ENCODE results near the gene WFDC5. TPM values are rescaled to one million over a fixed set of nuclear protein-coding genes. Genes with fewer than 3 reads are reported as not detected.
"Not testable (repeated sequence)": the region's sequence is repeated elsewhere in the genome, so short reads cannot be mapped to it uniquely, and the experiment has no call there.

WFDC5 gene, protein sequence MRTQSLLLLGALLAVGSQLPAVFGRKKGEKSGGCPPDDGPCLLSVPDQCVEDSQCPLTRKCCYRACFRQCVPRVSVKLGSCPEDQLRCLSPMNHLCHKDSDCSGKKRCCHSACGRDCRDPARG
- total RNA-seq (not detected), polyA plus RNA-seq (not detected)

DNA sequence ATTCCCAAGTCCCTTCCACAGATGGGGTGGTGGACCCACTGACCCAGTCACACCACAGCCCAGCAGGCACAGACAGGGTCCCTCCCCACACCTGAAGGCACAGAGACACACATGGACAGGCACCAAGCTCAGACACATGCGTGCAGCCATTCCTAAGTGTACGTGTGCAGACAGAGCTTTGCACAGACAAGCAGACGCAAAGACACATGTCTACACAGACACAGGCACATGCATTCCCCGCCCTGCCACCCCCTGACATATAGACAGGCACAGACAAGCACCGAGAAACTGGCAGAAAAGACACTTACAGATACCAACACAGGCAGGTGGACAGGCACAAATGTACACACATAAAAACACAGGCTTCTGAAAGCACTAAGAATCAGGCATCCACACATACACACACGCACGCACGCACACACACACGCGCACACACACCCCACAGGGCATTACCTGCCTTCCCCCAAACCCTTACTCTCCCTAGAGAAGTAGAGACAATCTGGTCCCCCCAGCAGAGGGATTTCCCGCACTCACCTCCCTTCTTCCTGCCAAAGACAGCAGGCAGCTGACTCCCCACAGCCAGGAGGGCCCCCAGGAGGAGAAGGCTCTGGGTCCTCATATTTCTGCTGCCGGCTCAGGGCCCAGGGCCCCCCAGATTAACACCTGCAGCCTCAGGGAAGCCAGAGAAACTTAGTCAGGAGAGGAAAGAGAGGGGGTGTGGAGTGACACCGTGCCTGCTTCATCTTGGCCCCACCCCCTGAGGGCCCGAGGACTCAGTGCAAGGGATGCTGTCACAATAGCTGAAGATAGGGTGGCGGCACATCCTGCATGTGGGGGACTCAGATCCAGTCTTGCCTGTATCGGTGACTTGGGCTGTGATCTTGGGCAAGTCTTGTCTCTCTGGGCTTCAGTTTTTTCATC, at the start of gene WFDC5:
WFDC5 (minus strand) TSS at position 710 of the 921 bp plus-strand sequence; CDS start at position 619, 91 bp downstream.
- no peaks in the 10 kb centered on the region for H3K4me1 ChIP-seq (ENCODE audit: control insufficient read depth, insufficient read depth, low read length, poor library complexity, severe bottlenecking)
- H3K36me3 ChIP-seq (ENCODE audit: control insufficient read depth, insufficient read depth, low read length), result no peaks in the 10 kb centered on the region
- H3K27ac Mint-ChIP-seq, result peak within 1 kb of the TSS in 1 of 3 donors; percentile 38
- H3K4me3 Mint-ChIP-seq, result peak within 1 kb of the TSS in 1 of 4 donors; percentile 80
- H3K27ac ChIP-seq (ENCODE audit: insufficient read depth, low read length, poor library complexity, severe bottlenecking), result no peak within 1 kb of the TSS
- H3K27me3 Mint-ChIP-seq, result peaks cover 15% of the 10 kb centered on the region
- ATAC-seq (ENCODE audit: low read depth in 2 of 2) (peak; percentile 54 to 57), DNase-seq (peak in 1 of 3 donors; percentile 24)
- no peaks in the 10 kb centered on the region for H3K36me3 Mint-ChIP-seq
- no peak within 1 kb of the TSS for H3K4me3 ChIP-seq (ENCODE audit: low read depth, low read length)
- H3K9me3 ChIP-seq (ENCODE audit: control insufficient read depth in 2 of 2, low read length in 2 of 2), result no peaks in the 10 kb centered on the region
- peaks cover 0 to 2% (median 0%) of the 10 kb centered on the region in 7 donors for H3K9me3 Mint-ChIP-seq
- peaks cover 5% of the 10 kb centered on the region for H3K27me3 ChIP-seq (ENCODE audit: control insufficient read depth, insufficient read depth, low read length)
- H3K4me1 Mint-ChIP-seq, result peaks cover 0 to 9% (median 2%) of the 10 kb centered on the region in 4 donors

DNA sequence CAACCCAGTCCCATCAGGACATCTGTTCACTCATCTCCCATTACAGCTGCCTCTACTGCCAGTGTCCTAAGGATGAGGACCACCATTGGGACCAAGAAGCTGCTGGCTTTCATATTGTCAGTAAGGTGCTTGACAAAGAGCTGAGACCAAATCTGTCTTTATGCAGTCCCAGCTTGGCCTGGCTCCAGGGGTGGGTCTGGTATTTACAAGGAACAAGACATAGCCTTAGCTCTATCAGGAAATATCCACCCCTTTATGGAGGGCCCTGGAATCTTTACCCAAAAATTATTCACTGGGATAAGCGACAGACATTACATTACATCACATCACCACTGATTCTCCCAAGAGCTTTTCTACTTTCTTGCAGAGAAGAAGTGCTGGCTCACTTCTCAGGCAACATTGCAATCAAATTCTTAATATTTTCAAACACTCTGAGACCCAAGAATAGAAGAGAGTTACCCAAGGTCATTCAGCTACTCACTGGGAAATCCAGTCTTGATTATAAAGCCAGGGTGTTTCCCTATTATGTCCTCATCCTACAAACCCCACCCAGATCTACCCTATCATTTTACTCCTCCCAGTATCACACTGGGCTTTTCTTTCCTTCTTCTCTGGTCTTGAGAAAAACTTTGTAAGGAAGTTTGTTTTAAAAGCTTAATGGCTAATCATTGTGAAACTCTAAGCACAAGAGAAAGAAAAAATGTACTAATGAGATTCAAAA, 48.3 kb upstream of the WFDC5 start:
- H3K4me1 ChIP-seq (ENCODE audit: control insufficient read depth, insufficient read depth, low read length, poor library complexity, severe bottlenecking), result no peaks in the 10 kb centered on the region
- Mint-ChIP-seq H3K4me3 (no peak overlapping the region), H3K36me3 (no peaks in the 10 kb centered on the region), H3K27me3 (peaks cover 52% of the 10 kb centered on the region), H3K27ac (no peak overlapping the region), H3K9me3 (peaks cover 0 to 41% (median 10%) of the 10 kb centered on the region in 7 donors), H3K4me1 (no peaks in the 10 kb centered on the region)
- ATAC-seq (ENCODE audit: low read depth in 2 of 2) (no peak), DNase-seq (no peak)
- peaks cover 13 to 21% of the 10 kb centered on the region in 2 experiments for H3K9me3 ChIP-seq (ENCODE audit: control insufficient read depth in 2 of 2, low read length in 2 of 2)
- no peak overlapping the region for H3K4me3 ChIP-seq (ENCODE audit: low read depth, low read length)
- H3K36me3 ChIP-seq (ENCODE audit: control insufficient read depth, insufficient read depth, low read length), result no peaks in the 10 kb centered on the region
- H3K27ac ChIP-seq (ENCODE audit: insufficient read depth, low read length, poor library complexity, severe bottlenecking), result no peak overlapping the region
- peaks cover 22% of the 10 kb centered on the region for H3K27me3 ChIP-seq (ENCODE audit: control insufficient read depth, insufficient read depth, low read length)

DNA sequence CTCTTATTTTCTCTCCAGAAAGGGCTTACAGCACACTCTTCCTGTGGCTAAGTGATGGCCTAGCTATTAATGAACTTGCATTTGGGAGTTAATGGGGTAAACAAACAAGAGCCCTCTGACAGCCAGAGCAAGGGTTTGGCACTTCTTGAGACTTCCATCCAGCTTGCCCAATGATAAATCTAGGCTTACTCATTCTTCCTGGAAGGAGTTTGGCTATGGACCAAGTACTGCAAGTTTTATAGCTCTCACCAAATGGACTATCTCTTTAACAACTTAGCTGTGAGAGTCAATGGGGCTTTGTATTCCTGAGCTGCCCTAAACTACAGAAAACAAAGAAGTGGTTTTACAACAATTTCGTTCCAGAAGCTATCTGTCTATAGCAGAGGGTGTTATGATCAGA, 43.0 kb upstream of the WFDC5 start:
- Mint-ChIP-seq H3K4me1 (no peaks in the 10 kb centered on the region), H3K9me3 (peaks cover 0 to 34% (median 7%) of the 10 kb centered on the region in 7 donors), H3K27me3 (peaks cover 57% of the 10 kb centered on the region), H3K4me3 (no peak overlapping the region), H3K36me3 (no peaks in the 10 kb centered on the region), H3K27ac (no peak overlapping the region)
- DNase-seq (no peak), ATAC-seq (ENCODE audit: low read depth in 2 of 2) (no peak)
- peaks cover 17 to 25% of the 10 kb centered on the region in 2 experiments for H3K9me3 ChIP-seq (ENCODE audit: control insufficient read depth in 2 of 2, low read length in 2 of 2)
- H3K4me3 ChIP-seq (ENCODE audit: low read depth, low read length), result no peak overlapping the region
- H3K4me1 ChIP-seq (ENCODE audit: control insufficient read depth, insufficient read depth, low read length, poor library complexity, severe bottlenecking), result no peaks in the 10 kb centered on the region
- H3K36me3 ChIP-seq (ENCODE audit: control insufficient read depth, insufficient read depth, low read length), result no peaks in the 10 kb centered on the region
- H3K27me3 ChIP-seq (ENCODE audit: control insufficient read depth, insufficient read depth, low read length), result peaks cover 13% of the 10 kb centered on the region
- H3K27ac ChIP-seq (ENCODE audit: insufficient read depth, low read length, poor library complexity, severe bottlenecking), result no peak overlapping the region

DNA sequence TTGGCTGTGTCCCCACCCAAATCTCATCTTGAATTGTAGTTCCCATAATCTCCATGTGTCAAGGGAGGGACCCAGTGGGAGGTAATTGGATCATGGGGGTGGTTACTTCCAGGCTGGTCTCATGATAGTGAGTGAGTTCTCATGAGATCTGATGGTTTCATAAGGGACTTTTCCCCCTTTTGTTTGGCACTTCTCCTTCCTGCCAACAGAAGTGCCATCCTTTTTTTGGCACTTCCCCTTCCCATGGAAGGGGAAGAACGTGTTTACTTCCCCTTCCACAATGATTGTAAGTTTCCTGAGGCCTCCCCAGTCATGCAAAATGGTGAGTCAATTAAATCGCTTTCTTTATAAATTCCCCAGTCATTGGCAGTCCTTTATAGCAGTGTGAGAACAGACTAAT, 41.7 kb upstream of the WFDC5 start:
- no peak overlapping the region for H3K27ac ChIP-seq (ENCODE audit: insufficient read depth, low read length, poor library complexity, severe bottlenecking)
- no peaks in the 10 kb centered on the region for H3K4me1 ChIP-seq (ENCODE audit: control insufficient read depth, insufficient read depth, low read length, poor library complexity, severe bottlenecking)
- H3K27me3 ChIP-seq (ENCODE audit: control insufficient read depth, insufficient read depth, low read length), result peaks cover 15% of the 10 kb centered on the region
- Mint-ChIP-seq H3K27me3 (peaks cover 47% of the 10 kb centered on the region), H3K4me1 (no peaks in the 10 kb centered on the region), H3K36me3 (no peaks in the 10 kb centered on the region), H3K9me3 (peaks cover 0 to 27% (median 5%) of the 10 kb centered on the region in 7 donors), H3K4me3 (no peak overlapping the region), H3K27ac (no peak overlapping the region)
- no peak overlapping the region for H3K4me3 ChIP-seq (ENCODE audit: low read depth, low read length)
- peaks cover 16 to 17% of the 10 kb centered on the region in 2 experiments for H3K9me3 ChIP-seq (ENCODE audit: control insufficient read depth in 2 of 2, low read length in 2 of 2)
- H3K36me3 ChIP-seq (ENCODE audit: control insufficient read depth, insufficient read depth, low read length), result no peaks in the 10 kb centered on the region
- ATAC-seq (ENCODE audit: low read depth in 2 of 2), result no peak
- DNase-seq, result no peak

DNA sequence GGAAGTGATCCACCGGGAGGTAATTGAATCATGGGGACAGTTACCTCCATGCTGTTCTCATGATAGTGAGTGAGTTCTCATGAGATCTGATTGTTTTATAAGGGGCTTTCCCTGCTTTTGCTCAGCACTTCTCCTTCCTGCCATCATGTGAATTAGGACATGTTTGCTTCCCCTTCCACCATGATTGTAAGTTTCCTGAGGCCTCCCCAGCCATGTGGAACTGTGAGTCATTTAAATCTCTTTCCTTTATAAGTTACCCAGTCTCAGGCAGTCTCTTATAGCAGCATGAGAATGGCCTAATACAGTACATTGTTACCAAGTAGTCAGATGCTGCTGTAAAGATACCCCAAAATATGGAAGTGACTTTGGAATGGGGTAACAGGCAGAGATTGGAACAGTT, 39.8 kb upstream of the WFDC5 start:
- peaks cover 38% of the 10 kb centered on the region for H3K27me3 Mint-ChIP-seq

DNA sequence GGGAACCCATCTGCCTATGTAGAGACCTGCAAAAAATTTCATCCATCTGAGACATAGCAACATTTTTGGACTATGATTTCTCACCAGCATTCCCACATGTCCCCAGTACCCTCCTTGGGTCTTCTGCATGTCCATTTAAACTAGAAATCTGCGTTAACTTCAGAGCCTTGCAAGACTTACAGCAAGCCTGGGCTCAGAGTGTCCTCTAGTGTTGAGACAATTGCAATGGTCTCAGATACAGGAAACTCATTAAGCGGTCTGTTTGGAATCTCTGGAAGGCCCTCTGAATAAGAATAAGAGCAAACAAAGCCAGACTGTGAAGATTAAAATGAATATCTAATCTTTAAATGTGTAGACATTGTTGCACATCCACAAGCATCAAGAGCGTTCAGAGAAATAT, 39.2 kb upstream of the WFDC5 start:
- DNase-seq (no peak), ATAC-seq (ENCODE audit: low read depth in 2 of 2) (no peak)
- no peak overlapping the region for H3K4me3 Mint-ChIP-seq
- no peak overlapping the region for H3K27ac Mint-ChIP-seq
- peaks cover 0 to 17% (median 5%) of the 10 kb centered on the region in 7 donors for H3K9me3 Mint-ChIP-seq
- no peaks in the 10 kb centered on the region for H3K4me1 Mint-ChIP-seq
- Histone ChIP-seq H3K9me3 (ENCODE audit: control insufficient read depth in 2 of 2, low read length in 2 of 2) (peaks cover 13% of the 10 kb centered on the region in 2 experiments), H3K4me3 (ENCODE audit: low read depth, low read length) (no peak overlapping the region), H3K4me1 (ENCODE audit: control insufficient read depth, insufficient read depth, low read length, poor library complexity, severe bottlenecking) (no peaks in the 10 kb centered on the region), H3K27me3 (ENCODE audit: control insufficient read depth, insufficient read depth, low read length) (peaks cover 21% of the 10 kb centered on the region), H3K27ac (ENCODE audit: insufficient read depth, low read length, poor library complexity, severe bottlenecking) (no peak overlapping the region), H3K36me3 (ENCODE audit: control insufficient read depth, insufficient read depth, low read length) (no peaks in the 10 kb centered on the region)
- H3K36me3 Mint-ChIP-seq, result no peaks in the 10 kb centered on the region
- peaks cover 42% of the 10 kb centered on the region for H3K27me3 Mint-ChIP-seq

More for the DNA sequence above, 39.8 kb upstream of the WFDC5 start:
- H3K4me3 ChIP-seq (ENCODE audit: low read depth, low read length); H3K27ac Mint-ChIP-seq; H3K36me3 Mint-ChIP-seq; DNase-seq; H3K4me1 Mint-ChIP-seq; H3K27ac ChIP-seq (ENCODE audit: insufficient read depth, low read length, poor library complexity, severe bottlenecking); ATAC-seq (ENCODE audit: low read depth in 2 of 2); H3K4me1 ChIP-seq (ENCODE audit: control insufficient read depth, insufficient read depth, low read length, poor library complexity, severe bottlenecking); H3K36me3 ChIP-seq (ENCODE audit: control insufficient read depth, insufficient read depth, low read length); H3K4me3 Mint-ChIP-seq: not testable (repeated sequence)
- H3K27me3 ChIP-seq (ENCODE audit: control insufficient read depth, insufficient read depth, low read length), result peaks cover 25% of the 10 kb centered on the region
- peaks cover 0 to 19% (median 5%) of the 10 kb centered on the region in 7 donors for H3K9me3 Mint-ChIP-seq
- H3K9me3 ChIP-seq (ENCODE audit: control insufficient read depth in 2 of 2, low read length in 2 of 2), result peaks cover 16 to 17% of the 10 kb centered on the region in 2 experiments

DNA sequence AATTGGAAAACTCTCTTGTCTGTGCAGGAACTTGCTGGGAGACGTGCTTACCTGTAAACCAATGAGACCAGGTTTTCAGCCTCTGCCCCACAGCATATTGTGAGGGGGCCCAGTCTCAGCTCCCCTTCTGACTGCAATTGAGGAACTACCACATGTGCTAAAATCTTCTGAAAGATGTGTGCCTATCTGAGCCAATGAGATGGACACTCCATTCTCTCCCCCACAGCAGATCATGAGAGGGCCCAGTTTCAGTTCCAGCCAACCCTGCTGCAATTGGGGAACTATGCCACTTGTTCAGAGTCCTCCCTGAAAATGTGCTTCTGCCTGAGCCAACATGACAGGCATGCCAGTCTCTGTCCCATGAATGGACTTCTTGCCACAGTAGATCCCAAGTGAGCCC, 38.8 kb upstream of the WFDC5 start:
- H3K4me1 Mint-ChIP-seq, result no peaks in the 10 kb centered on the region
- Histone ChIP-seq H3K36me3 (ENCODE audit: control insufficient read depth, insufficient read depth, low read length) (no peaks in the 10 kb centered on the region), H3K27me3 (ENCODE audit: control insufficient read depth, insufficient read depth, low read length) (peaks cover 21% of the 10 kb centered on the region), H3K4me3 (ENCODE audit: low read depth, low read length) (no peak overlapping the region), H3K9me3 (ENCODE audit: control insufficient read depth in 2 of 2, low read length in 2 of 2) (peaks cover 8 to 9% of the 10 kb centered on the region in 2 experiments), H3K4me1 (ENCODE audit: control insufficient read depth, insufficient read depth, low read length, poor library complexity, severe bottlenecking) (no peaks in the 10 kb centered on the region), H3K27ac (ENCODE audit: insufficient read depth, low read length, poor library complexity, severe bottlenecking) (no peak overlapping the region)
- H3K9me3 Mint-ChIP-seq, result peaks cover 0 to 12% (median 5%) of the 10 kb centered on the region in 7 donors
- H3K36me3 Mint-ChIP-seq, result no peaks in the 10 kb centered on the region
- ATAC-seq (ENCODE audit: low read depth in 2 of 2) (no peak), DNase-seq (no peak)
- no peak overlapping the region for H3K4me3 Mint-ChIP-seq
- peaks cover 39% of the 10 kb centered on the region for H3K27me3 Mint-ChIP-seq
- no peak overlapping the region for H3K27ac Mint-ChIP-seq

All from CD4-positive, CD25-positive, alpha-beta regulatory T cell (primary cell).